Activated naive CD8-positive, alpha-beta T cell treated with anti-CD3 and anti-CD28 coated beads, Interleukin-2, amount 10 ng/mL, durations not matched to agents 7 days and 5 days (primary cell): ENCODE measurements around the gene ABCD4. TPM values are rescaled to one million over a fixed set of nuclear protein-coding genes. Genes with fewer than 3 reads are reported as not detected.

Source experiments
- ATAC-seq: fragments of 150-1000 bp; cut with Tn5 transposase; one replicate; pipeline ENCODE4 v1.10.0; 2021; ENCODE audit warnings: low read depth, moderate library complexity
- POLR2A ChIA-PET: fragments of 350-600 bp; sonication (Branson Sonifier 250); formaldehyde crosslinking; loops from one replicate; lab custom pipeline; 2021; ENCODE audit warnings: antibody characterized with exemption; lab: Charles Lee
- DNase-seq: peaks from one replicate; pipeline ENCODE4 v3.0.0; 2021
- H3K27ac Mint-ChIP-seq: one replicate; pipeline ENCODE4 v1.8.0; 2022; ENCODE audit warnings: mild to moderate bottlenecking, mixed read lengths
- H3K27me3 Mint-ChIP-seq: one replicate; pipeline ENCODE4 v1.8.0; 2022; ENCODE audit warnings: mild to moderate bottlenecking, moderate library complexity, mixed read lengths
- H3K36me3 Mint-ChIP-seq: one replicate; pipeline ENCODE4 v1.8.0; 2021; ENCODE audit warnings: mild to moderate bottlenecking, mixed read lengths
- H3K4me1 Mint-ChIP-seq: one replicate; pipeline ENCODE4 v1.8.0; 2021; ENCODE audit warnings: mixed read lengths
- H3K4me3 Mint-ChIP-seq: one replicate; pipeline ENCODE4 v1.8.0; 2022; ENCODE audit warnings: mild to moderate bottlenecking, moderate library complexity, mixed read lengths
- H3K9me3 Mint-ChIP-seq: one replicate; pipeline ENCODE4 v1.8.0; 2021; ENCODE audit warnings: mixed read lengths
- total RNA-seq, 2 experiments: library from RNA; stranded (reverse); gene quantifications; one replicate each; pipeline ENCODE4 v1.2.3, GENCODE V29; 2021

Gene ABCD4
- total RNA-seq, 2 experiments from 2014 or later, result 70.4 TPM

DNA sequence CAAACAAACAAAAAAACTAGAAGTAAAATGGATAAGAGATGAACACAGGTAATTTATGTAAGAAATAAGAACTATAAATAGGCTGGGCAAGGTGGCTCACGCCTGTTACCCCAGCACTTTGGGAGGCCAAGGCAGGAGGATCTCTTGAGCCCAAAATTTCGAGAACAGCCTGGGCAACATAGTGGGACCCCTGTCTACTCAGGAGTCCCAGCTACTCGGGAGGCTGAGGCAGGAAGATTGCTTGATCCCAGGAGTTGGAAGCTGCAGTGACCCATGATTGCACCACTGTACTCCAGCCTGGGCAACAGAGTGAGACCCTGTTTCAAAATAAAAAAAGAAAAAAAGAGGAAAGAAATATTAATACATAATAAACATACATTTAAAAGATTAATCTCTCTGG lies 22.7 kb upstream of the ABCD4 start:
- H3K27me3 Mint-ChIP-seq, result peaks cover 5% of the 10 kb centered on the region
- POLR2A ChIA-PET, result no interaction called here
- no peaks in the 10 kb centered on the region for H3K9me3 Mint-ChIP-seq
- H3K36me3 Mint-ChIP-seq, result no peaks in the 10 kb centered on the region
- no peak overlapping the region for H3K4me3 Mint-ChIP-seq
- DNase-seq, result no peak
- H3K4me1 Mint-ChIP-seq, result no peaks in the 10 kb centered on the region
- ATAC-seq, result no peak
- no peak overlapping the region for H3K27ac Mint-ChIP-seq

DNA sequence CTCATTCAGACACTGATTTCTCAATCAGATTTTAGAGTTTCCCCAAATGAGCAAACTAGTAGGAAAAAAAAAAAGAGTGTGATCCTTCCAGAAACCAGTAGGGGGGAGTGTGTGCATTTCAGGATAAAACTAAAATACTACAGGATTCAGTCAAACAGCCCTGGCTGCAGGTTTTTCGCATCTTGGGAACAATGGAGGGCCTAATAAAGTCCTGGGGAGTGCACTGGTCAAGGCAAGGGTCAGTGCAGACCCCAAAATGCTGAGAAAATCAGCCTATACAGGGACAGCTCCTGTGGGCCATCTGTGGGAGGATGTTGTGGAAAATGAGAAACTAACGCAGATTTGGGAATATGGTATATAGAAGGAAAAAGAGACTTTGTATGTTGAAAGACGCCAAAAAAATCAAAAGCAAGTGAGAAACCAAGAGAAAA lies 22.2 kb upstream of the ABCD4 start:
- H3K9me3 Mint-ChIP-seq, result no peaks in the 10 kb centered on the region
- no peaks in the 10 kb centered on the region for H3K36me3 Mint-ChIP-seq
- no peaks in the 10 kb centered on the region for H3K4me1 Mint-ChIP-seq
- POLR2A ChIA-PET, result no interaction called here
- peaks cover 5% of the 10 kb centered on the region for H3K27me3 Mint-ChIP-seq
- no peak overlapping the region for H3K4me3 Mint-ChIP-seq
- ATAC-seq (no peak), DNase-seq (no peak)
- no peak overlapping the region for H3K27ac Mint-ChIP-seq

DNA sequence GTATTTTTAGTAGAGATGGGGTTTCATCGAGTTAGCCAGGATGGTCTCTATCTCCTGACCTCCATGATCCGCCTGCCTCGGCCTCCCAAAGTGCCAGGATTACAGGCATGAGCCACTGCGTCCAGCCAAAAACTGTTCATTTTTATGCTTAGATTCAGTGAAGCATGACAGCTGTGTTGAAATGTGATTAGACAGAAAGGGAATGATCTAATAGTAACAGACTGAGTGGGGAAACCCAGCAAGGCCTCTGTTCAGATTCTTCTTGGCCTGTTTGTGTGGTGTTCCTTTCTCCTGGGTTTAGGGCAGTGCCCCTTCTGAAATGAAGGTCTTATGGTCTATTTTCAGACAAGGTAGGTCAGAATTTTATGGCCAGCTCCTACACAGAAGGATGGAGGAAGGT lies 11.8 kb upstream of the ABCD4 start:
- DNase-seq (no peak), ATAC-seq (no peak)
- Mint-ChIP-seq H3K4me1 (no peaks in the 10 kb centered on the region), H3K36me3 (no peaks in the 10 kb centered on the region), H3K27me3 (peaks cover 3% of the 10 kb centered on the region), H3K4me3 (no peak overlapping the region), H3K27ac (no peak overlapping the region), H3K9me3 (no peaks in the 10 kb centered on the region)
- POLR2A ChIA-PET, result no interaction called here

DNA sequence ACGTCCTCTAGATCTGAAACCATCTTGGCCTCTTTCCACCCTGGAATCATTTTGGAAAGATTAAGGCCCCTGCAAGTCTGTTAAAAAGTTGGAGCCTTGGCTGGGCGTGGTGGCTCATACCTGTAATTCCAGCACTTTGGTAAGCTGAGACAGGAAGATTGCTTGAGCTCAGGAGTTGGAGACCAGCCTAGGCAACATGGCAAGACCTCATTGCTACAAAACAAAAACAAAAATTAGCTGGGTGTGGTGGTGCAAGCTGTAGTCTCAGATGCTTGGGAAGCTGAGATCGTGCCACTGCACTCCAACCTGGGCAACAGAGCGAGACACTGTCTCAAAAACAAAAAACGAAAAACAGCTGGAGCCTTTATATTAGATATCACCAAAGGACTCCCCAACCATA lies 10.9 kb upstream of the ABCD4 start:
- Mint-ChIP-seq H3K9me3 (no peaks in the 10 kb centered on the region), H3K27ac (no peak overlapping the region), H3K36me3 (no peaks in the 10 kb centered on the region), H3K27me3 (peaks cover 5% of the 10 kb centered on the region), H3K4me3 (no peak overlapping the region), H3K4me1 (no peaks in the 10 kb centered on the region)
- DNase-seq (no peak), ATAC-seq (no peak)
- POLR2A ChIA-PET, result no interaction called here

DNA sequence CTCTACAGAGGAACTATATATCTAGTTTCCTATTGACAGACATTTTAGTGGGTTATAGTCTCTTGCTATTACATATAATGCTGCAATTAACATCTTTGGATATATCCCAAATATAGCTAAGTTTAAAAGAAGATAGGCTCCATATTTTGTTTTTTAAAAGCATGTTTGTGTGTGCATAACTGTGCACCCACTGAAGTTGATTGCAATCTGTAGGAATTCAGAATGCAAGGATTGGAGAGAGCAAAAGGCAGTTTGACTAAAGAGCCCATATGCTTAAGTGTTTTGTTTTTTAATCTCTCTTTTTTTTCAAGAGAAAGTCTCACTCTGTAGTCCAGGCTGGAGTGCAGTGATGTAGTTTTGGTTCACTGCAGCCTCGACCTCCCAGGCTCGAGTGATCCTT lies 9.4 kb upstream of the ABCD4 start:
- no peak overlapping the region for H3K4me3 Mint-ChIP-seq
- H3K36me3 Mint-ChIP-seq, result no peaks in the 10 kb centered on the region
- ATAC-seq, result no peak
- POLR2A ChIA-PET, result no interaction called here
- peaks cover 5% of the 10 kb centered on the region for H3K27me3 Mint-ChIP-seq
- H3K27ac Mint-ChIP-seq, result no peak overlapping the region
- no peaks in the 10 kb centered on the region for H3K9me3 Mint-ChIP-seq
- DNase-seq, result no peak
- H3K4me1 Mint-ChIP-seq, result no peaks in the 10 kb centered on the region

DNA sequence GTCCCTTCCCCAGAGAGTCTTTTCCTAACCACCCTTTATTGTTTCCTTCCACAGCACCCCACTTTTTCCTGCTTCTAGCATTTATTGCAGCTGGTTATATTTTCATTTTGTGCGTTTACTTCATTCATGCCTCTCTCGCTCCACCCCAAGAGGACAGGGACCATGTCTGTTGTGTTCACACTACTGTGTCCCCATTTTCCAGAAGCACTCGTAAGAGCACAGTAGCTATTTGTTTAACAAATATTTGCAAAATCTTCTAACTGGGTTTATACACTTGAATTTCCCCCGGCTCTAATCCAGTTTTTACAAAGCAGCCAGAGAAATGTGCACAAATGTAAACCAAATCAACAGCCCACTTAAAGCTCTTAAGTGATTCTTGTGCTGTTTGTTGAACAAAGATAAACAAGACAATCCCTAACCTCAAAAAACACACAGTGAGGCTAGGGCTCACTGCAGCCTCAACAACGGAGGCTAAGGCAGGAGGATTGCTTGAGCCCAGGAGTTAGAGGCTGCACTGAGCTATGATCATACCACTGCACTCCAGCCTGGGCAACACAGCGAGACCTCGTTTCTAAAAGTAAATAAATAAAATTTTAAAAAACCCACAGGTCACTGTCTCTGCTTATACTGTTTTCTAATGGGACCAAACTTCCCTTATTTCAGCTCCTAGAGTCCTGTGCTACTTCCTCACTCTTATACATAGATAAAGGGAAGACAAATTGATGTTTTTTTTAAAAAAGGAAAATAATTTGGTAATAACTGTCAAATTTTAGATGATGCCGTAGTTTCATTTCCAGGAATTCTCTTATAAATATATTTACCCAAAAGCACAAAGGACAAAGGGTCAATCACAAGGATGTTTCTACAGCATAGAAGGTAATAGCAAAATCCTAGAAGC lies 6.6 kb upstream of the ABCD4 start:
- H3K36me3 Mint-ChIP-seq, result no peaks in the 10 kb centered on the region
- peaks cover 2% of the 10 kb centered on the region for H3K27me3 Mint-ChIP-seq
- H3K9me3 Mint-ChIP-seq, result no peaks in the 10 kb centered on the region
- DNase-seq (no peak), ATAC-seq (no peak)
- no peak overlapping the region for H3K4me3 Mint-ChIP-seq
- no peaks in the 10 kb centered on the region for H3K4me1 Mint-ChIP-seq
- no peak overlapping the region for H3K27ac Mint-ChIP-seq
- POLR2A ChIA-PET, result no interaction called here

DNA sequence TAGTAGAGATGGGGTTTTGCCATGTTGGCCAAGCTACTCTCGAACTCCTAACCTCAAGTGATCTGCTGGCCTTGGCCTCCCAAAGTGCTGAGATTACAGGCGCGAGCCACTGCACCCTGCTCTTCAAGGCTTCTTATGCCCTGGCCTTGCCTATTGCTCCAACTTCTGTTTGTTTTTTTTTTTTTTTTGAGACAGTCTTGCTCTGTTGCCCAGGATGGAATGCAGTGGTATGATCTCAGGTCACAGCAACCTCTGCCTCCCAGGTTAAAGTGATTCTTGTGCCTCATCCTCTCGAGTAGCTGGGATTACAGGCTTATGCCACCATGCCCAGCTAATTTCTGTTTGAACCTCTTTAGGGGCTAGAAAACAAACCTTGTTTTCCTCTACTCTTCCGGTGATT lies 6.0 kb upstream of the ABCD4 start:
- Mint-ChIP-seq H3K4me3 (no peak overlapping the region), H3K27ac (no peak overlapping the region), H3K9me3 (no peaks in the 10 kb centered on the region), H3K36me3 (no peaks in the 10 kb centered on the region), H3K27me3 (peaks cover 2% of the 10 kb centered on the region), H3K4me1 (no peaks in the 10 kb centered on the region)
- no peak for DNase-seq
- POLR2A ChIA-PET, result no interaction called here
- ATAC-seq, result no peak

DNA sequence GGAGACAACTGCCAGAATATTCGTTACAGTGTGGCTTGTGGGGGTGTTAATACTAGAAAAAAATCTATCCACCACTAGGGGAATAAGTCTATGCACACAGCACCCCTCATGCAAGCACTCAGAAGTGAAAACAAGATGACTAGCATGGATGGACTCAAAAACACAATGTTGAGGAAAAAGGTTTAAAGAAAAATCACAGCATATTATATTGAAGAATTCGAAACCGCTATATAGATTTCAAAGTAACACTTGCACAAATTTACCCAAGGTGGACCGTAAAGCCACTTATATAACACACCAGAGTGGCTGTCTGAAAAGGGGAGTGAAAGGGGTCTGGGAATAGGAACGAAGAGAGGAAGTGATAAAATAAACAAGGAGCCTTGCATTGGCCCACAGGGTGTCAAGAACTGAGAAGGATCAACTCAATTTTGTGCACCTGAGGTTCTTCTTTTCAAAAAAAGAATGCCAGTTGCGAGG lies 544 bp downstream of the ABCD4 start:
- POLR2A ChIA-PET, result interaction anchor here (0.7 to 1.1 kb wide), 2 partner anchors 62 to 100 kb away, joined by 3 read pairs; no protein-coding TSS in a partner anchor

DNA sequence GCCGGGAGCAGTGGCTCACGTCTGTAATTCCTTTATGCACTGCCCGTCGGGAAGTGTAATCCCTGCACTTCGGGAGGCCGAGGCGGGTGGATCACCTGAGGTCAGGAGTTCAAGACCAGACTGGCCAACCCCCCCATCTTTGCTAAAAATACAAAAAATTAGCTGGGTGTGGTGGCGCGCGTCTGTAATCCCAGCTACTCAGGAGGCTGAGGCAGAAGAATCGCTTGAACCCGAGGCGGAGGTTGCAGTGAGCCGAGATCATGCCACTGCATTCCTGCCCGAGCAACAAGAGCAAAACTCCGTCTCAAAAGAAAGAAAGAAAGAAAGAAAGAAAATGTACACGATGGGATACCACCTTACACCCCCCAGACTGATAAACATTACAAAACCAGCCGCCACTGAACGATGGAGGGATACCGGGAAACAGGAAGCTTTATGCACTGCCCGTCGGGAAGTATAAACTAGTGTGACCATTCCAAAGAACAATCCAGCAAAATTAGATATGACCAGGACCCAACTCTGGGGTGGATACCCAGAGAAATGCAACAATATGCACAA lies 1.1 kb downstream of the ABCD4 start:
- no peak for ATAC-seq
- Mint-ChIP-seq H3K9me3 (no peaks in the 10 kb centered on the region), H3K4me1 (peaks cover 17% of the 10 kb centered on the region), H3K36me3 (peaks cover 3% of the 10 kb centered on the region), H3K4me3 (peak overlapping the region; percentile 99), H3K27me3 (no peaks in the 10 kb centered on the region), H3K27ac (peak overlapping the region; percentile 96)
- POLR2A ChIA-PET, result no interaction called here
- DNase-seq, result no peak

More for the DNA sequence above, 544 bp downstream of the ABCD4 start:
- Mint-ChIP-seq H3K27me3 (no peaks in the 10 kb centered on the region), H3K9me3 (no peaks in the 10 kb centered on the region), H3K36me3 (peaks cover 3% of the 10 kb centered on the region), H3K4me3 (peak overlapping the region; percentile 99), H3K4me1 (peaks cover 17% of the 10 kb centered on the region), H3K27ac (peak overlapping the region; percentile 96)
- ATAC-seq (peak; percentile 72), DNase-seq (no peak)

DNA sequence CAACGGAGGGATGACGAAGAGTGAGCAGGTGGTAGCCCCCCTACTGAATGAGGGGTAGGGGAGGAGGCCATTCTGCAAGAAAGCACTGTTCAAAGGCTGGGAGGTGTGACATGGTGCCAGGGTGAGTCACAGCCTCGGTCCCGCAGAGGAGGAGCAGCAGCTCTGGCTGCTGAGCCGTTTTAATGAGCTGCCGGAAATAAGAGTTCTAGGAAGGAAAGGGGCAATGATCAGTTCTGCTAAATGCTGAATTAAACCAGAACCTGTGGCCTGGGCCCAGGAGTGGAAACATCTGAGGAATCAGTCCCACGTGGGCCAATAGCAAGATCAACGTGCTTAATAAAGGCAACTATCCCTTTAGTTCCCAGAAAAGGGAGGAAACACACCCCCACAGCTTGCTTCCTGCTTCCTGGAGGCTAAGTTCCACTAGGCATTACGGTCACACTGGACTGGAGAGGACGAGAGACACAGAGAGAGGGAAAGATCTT lies 3.6 kb downstream of the ABCD4 start:
- Mint-ChIP-seq H3K36me3 (peaks cover 3% of the 10 kb centered on the region), H3K27ac (peak overlapping the region; percentile 64), H3K27me3 (no peaks in the 10 kb centered on the region), H3K4me1 (peaks cover 17% of the 10 kb centered on the region), H3K4me3 (peak overlapping the region; percentile 2), H3K9me3 (no peaks in the 10 kb centered on the region)
- ATAC-seq, result no peak
- DNase-seq, result no peak
- POLR2A ChIA-PET, result no interaction called here

DNA sequence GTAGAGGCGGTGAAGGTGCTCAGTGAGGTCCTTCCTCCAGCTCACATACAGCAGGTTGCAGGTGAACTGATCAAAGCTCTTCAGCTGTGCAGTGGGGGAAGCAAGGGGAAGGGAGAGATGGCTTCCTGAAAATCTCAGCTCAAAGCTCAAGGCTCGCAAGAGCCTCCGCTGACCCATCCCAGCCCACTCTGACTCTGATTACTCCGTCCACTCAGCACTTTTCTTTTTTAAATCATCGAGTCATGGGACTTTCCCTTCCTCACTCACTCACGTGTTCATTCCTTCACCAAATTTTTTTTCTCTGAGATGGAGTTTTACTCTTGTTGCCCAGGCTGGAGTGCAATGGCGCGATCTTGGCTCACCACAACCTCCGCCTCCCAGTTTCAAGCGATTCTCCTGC lies 4.7 kb downstream of the ABCD4 start:
- no peak for DNase-seq
- no peak for ATAC-seq
- H3K9me3 Mint-ChIP-seq, result no peaks in the 10 kb centered on the region
- no peak overlapping the region for H3K4me3 Mint-ChIP-seq
- POLR2A ChIA-PET, result no interaction called here
- H3K4me1 Mint-ChIP-seq, result peaks cover 11% of the 10 kb centered on the region
- H3K27me3 Mint-ChIP-seq, result no peaks in the 10 kb centered on the region
- H3K27ac Mint-ChIP-seq, result no peak overlapping the region
- H3K36me3 Mint-ChIP-seq, result peaks cover 3% of the 10 kb centered on the region

DNA sequence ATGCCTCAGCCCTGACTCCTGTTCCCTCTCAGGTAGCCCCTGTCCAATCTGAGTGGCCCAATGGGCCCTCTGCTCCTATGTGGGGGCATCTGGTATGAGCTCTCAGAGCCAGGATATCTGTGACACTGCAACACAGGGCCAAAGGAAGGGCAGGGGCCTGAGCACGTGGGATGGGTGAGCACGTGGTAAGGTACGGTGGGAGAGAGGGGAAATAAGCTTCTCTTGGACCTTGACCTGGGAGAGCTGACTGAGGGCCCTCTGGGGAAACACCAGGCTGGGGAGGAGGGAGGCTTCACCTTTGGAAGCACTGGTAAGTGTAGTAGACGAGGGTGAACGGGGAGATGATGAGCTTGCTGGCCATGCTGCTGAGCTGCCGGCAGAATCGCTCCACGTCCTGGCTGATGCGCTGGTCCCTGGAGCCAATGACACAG lies 6.7 kb downstream of the ABCD4 start:
- no peak overlapping the region for H3K4me3 Mint-ChIP-seq
- H3K27ac Mint-ChIP-seq, result no peak overlapping the region
- no peaks in the 10 kb centered on the region for H3K9me3 Mint-ChIP-seq
- H3K36me3 Mint-ChIP-seq, result peaks cover 3% of the 10 kb centered on the region
- DNase-seq (no peak), ATAC-seq (no peak)
- POLR2A ChIA-PET, result interaction anchor here (0.7 kb wide), 1 partner anchor 11 kb away, joined by 3 read pairs; no protein-coding TSS in a partner anchor
- peaks cover 3% of the 10 kb centered on the region for H3K4me1 Mint-ChIP-seq
- no peaks in the 10 kb centered on the region for H3K27me3 Mint-ChIP-seq

DNA sequence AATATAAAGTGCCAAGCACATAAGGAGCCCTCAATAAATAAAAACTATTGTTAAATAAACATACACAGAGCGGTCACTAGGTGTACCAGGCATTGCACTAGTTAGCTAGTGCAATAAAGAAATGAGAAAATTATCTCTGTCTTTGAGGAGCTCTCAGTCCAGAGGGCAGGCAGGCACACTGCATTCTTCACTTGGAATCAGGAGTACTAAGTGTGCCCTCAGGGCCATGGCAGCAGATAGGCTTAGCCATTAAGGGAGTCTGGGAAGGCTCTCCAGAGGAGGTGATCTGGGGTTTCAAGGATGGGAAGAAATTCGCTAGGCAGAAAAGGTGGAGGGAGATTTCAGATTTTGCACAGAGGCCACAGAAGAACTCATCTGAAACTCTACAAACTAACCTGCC lies 9.1 kb downstream of the ABCD4 start:
- Mint-ChIP-seq H3K27ac (no peak overlapping the region), H3K36me3 (peaks cover 1% of the 10 kb centered on the region), H3K4me1 (no peaks in the 10 kb centered on the region), H3K4me3 (no peak overlapping the region), H3K9me3 (no peaks in the 10 kb centered on the region), H3K27me3 (no peaks in the 10 kb centered on the region)
- DNase-seq (no peak), ATAC-seq (no peak)
- POLR2A ChIA-PET, result no interaction called here

DNA sequence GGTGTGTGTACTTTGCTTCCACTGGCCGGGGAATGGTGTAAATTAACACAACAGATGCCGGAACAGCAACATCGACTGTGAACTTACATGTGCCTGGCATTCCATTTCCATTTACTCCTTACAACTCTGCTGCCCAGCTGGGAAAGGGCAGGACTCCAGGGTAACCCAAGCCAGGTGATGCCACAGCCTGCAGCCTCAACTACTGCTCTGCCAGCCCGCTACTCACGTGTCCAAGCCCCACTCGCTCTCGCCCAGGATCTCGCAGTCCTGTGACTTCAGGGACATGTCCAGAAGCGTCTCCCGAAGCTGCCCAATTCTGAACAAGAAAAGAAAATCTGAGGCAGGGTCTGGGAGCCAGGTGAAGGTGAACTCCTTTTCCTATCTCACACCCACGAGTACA lies 10.7 kb downstream of the ABCD4 start:
- no peaks in the 10 kb centered on the region for H3K9me3 Mint-ChIP-seq
- ATAC-seq (no peak), DNase-seq (no peak)
- H3K27ac Mint-ChIP-seq, result no peak overlapping the region
- POLR2A ChIA-PET, result no interaction called here
- no peaks in the 10 kb centered on the region for H3K27me3 Mint-ChIP-seq
- H3K36me3 Mint-ChIP-seq, result no peaks in the 10 kb centered on the region
- H3K4me1 Mint-ChIP-seq, result no peaks in the 10 kb centered on the region
- H3K4me3 Mint-ChIP-seq, result no peak overlapping the region
